ENCODE measurements around the gene SIPA1L3. TPM values are rescaled to one million over a fixed set of nuclear protein-coding genes. Genes with fewer than 3 reads are reported as not detected.

SIPA1L3 gene
- total RNA-seq, 1 experiment from 2014 or later: 4.4 TPM

DNA sequence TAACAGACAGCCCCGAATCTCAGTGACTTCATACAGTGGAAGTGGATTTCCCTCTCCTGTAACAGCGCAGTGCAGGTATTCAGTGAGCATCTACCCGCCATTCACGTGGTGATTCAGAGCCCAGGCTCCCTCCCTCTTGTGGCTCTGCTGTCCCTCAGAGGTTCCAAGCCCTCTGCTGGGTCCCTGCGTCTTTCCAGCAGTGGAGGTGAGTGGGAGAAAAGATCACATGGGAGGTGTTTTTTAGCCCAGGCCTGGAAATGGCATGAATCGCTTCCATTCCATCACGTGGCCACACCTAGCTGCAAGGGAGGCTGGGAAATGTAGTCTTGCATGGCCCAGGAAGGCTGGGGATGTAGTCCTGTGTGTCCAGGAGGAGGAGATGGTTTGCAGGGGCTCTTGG, 255.6 kb downstream of the SIPA1L3 start:
- in situ Hi-C loops (cut with HindIII; ENCODE audit: low pct_unique_long_range_greater_than_20kb, low sequenced_read_pairs): no loop called here
- DNase-seq (ENCODE audit: low read depth, low spot score): no peak

DNA sequence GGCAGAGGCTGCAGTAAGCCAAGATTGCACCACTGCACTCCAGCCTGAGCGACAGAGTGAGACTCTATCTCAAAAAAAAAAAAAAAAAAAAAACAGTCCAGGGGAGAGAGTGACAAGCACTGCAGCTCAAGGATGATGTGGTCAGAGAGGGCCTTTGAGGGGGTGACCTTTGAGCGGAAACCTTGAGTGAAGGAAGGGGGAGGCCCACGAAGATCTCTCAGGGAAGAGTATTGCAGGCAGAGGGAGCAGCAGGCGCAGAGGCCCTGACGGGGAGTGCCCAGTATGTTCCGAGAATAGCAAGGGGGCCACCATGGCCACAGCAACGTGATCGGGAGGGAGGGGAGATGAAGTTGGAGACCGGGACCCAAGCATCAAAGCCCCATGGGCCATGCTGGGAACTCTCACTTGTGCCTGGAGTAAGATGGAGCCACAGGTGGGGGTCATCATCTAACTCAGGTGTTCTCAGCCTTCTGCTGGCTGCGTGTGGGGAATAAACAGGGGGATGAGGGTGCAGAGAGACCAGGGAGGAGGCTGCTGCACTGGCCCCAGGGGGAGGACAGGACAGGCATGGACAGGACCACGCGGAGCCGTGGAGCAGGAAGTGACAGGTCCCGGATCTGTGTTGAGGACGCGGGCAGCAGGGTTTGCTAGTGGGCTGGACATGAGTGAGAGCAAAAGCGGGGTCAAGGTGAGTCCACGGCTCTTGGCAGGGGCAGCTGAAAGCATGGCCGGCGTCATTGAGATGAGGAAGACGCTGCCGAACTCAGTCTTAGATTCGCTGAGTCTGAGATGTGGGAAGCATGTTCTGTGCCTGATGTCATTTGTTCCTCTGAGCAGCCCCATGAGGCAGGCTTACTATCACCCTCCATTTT, 256.6 kb downstream of the SIPA1L3 start:
- in situ Hi-C loops (cut with HindIII; ENCODE audit: low pct_unique_long_range_greater_than_20kb, low sequenced_read_pairs): no loop called here
- DNase-seq (ENCODE audit: low read depth, low spot score): no peak

DNA sequence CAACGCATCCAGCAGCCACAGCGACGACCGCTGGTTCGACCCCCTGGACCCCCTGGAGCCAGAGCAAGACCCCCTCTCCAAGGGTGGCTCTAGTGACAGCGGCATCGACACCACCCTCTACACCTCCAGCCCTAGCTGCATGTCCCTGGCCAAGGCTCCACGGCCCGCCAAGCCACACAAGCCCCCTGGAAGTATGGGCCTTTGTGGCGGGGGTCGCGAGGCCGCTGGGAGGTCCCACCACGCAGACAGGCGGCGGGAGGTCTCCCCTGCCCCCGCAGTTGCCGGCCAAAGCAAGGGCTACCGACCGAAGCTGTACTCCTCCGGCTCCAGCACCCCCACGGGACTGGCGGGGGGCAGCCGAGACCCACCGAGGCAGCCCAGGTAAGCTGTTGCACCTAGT, 257.5 kb downstream of the SIPA1L3 start:
- in situ Hi-C loops (cut with HindIII; ENCODE audit: low pct_unique_long_range_greater_than_20kb, low sequenced_read_pairs): no loop called here
- DNase-seq (ENCODE audit: low read depth, low spot score): no peak

DNA sequence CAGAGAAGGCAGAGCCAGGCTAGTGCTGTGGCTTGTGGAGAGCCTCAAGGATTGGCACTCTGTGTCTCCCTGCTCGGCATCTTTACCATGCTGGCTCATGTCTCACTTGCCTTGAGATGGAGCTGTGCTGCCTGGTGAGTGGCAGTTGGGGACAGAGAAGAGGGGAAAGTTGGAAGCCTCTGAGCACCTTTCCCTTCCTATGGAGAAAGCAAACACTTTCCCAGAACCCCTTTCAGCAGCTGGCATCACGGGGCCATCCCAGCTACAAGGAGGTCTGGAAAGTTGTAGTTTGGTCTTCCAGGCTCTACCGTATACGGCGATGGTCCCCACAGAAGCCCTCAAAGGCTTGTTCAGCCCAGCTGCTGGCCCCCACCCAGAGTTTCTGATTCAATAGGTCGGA, 258.3 kb downstream of the SIPA1L3 start:
- no peak for DNase-seq (ENCODE audit: low read depth, low spot score)
- in situ Hi-C loops (cut with HindIII; ENCODE audit: low pct_unique_long_range_greater_than_20kb, low sequenced_read_pairs): no loop called here

DNA sequence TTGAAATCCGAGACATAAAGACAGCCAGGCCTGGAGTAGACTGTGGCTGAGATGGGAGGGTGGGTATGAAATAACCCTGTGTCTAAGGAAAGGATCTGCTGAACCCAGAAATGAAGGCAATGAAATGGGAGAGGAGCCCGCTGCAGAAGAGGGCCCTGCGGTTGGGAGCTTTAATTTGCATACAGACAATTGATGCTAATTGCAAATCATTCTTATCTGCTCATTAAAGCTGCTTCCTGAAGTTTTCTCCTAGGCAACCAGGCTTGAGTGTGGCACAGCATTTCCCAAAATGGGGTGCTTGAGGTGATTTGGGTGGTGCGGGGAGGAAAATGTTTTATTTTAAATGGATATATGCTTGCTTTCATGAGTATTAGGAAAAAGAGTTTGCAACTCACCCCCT, 261.6 kb downstream of the SIPA1L3 start:
- no peak for DNase-seq (ENCODE audit: low read depth, low spot score)
- in situ Hi-C loops (cut with HindIII; ENCODE audit: low pct_unique_long_range_greater_than_20kb, low sequenced_read_pairs): no loop called here

DNA sequence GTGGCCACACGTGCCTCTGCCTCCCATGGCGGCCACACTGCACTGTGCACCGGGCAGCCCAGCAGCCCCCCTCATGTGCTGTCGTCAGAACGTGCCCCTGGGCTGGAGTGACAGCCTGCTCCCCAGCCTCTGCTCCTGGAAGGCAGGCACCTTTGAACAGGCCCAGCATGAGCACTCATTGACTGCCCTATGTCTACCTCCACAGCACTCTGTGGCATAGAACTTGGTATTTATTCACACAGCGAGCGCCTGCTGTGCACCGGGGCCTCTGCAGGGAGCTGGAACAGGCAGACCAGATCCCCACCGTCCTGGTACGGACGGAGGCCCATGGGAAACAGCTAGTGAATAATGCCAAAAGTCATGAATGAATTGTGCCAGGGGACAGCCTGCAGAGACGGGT, 263.3 kb downstream of the SIPA1L3 start:
- in situ Hi-C loops (cut with HindIII; ENCODE audit: low pct_unique_long_range_greater_than_20kb, low sequenced_read_pairs): no loop called here
- no peak for DNase-seq (ENCODE audit: low read depth, low spot score)

DNA sequence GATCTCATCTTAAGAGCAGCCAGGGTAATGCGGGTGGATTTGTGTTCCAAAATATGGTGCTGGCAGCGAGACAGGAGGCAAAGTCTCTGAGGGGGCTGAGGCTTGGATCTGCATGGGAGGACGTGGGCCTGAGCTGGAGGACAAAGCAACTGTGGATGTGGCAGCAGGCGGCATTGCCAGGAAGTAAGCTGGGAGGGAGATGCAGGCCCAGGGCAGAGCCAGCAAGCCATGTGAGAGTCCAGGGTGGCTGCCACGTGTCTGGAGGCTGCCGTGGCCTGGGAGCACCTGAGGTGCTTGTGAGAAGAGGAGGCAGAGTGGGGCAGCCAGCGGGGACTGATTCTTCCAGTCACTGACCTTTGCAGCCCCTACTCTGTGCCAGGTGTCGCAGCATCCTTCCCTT, 265.0 kb downstream of the SIPA1L3 start:
- DNase-seq (ENCODE audit: low read depth, low spot score): no peak
- in situ Hi-C loops (cut with HindIII; ENCODE audit: low pct_unique_long_range_greater_than_20kb, low sequenced_read_pairs): no loop called here

DNA sequence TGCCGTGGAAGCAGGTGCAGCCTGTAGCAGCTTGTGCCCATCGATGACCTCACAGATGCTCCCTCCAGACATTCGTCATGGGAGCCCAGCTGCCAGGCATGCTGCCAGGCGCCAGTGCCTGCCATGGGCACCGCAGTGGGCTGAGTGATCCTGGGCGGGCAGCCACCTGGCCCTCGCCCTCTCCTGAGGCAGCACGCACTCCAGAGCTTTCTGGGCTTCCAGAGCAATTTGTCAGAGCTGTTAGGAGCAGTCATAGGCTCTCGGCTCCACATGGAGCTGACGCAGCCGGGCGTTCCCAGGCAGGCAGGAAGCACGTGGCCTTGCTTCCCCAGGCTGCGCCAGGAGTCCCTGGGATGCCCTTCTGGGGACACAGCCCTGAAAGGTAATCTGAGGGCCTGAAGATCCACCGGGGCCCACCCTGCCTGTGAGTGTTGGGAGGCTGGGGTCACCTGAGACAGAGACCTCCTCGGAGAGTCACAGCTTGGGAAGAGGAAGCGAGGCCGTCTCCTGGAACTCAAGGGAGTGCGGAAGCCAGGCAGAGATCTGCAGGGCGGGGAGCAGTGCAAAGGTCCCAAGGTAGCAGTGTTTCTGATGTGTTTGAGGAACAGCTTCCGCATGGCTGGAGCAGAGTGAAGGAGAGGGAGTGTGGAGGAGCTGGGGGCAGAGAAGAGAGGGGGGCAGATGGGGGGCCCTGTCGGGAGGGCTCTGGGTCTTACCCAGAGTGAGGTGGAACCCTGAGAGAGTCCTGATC, 266.5 kb downstream of the SIPA1L3 start:
- DNase-seq (ENCODE audit: low read depth, low spot score): no peak
- in situ Hi-C loops (cut with HindIII; ENCODE audit: low pct_unique_long_range_greater_than_20kb, low sequenced_read_pairs): no loop called here

DNA sequence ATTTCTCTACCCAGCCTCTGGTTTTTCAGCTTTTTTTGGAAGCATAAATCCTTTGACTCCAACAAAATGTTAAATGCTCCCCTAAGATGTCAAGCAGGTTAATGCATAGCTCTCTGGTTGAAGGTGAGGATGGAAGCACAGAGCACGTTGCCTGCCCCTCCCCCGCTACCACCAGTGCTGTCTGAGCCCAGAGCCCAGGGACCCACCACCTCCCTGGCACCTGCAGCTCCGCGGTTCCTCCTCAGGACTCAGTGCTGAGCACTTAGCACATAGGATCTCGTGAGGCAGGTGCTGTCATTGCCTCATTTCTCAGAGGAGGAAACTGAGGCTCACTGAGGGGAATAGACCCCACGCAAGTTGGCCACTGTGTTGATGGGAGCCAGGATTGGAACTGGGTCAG, 268.4 kb downstream of the SIPA1L3 start:
- in situ Hi-C loops (cut with HindIII; ENCODE audit: low pct_unique_long_range_greater_than_20kb, low sequenced_read_pairs): no loop called here

DNA sequence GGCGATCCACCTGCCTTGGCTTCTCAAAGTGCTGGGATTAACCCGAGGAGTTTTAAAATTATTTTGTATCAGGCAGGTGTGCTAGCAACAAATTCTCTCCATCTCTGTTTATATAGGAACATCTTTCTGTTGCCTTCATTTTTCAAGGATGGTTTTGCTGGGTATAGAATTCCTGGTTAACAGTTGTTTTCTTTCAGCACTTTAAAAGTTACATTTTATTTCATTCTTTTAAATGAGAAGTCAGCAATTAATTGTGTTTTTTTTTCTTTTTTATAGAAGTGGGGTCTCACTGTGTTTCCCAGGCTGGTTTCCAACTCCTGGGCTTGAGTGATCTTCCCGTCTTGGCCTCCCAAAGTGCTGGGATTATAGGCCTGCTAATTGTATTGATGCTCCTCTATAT, 273.1 kb downstream of the SIPA1L3 start:
- no peak for DNase-seq (ENCODE audit: low read depth, low spot score)

More for the DNA sequence above, 268.4 kb downstream of the SIPA1L3 start:
- no peak for DNase-seq (ENCODE audit: low read depth, low spot score)

DNA sequence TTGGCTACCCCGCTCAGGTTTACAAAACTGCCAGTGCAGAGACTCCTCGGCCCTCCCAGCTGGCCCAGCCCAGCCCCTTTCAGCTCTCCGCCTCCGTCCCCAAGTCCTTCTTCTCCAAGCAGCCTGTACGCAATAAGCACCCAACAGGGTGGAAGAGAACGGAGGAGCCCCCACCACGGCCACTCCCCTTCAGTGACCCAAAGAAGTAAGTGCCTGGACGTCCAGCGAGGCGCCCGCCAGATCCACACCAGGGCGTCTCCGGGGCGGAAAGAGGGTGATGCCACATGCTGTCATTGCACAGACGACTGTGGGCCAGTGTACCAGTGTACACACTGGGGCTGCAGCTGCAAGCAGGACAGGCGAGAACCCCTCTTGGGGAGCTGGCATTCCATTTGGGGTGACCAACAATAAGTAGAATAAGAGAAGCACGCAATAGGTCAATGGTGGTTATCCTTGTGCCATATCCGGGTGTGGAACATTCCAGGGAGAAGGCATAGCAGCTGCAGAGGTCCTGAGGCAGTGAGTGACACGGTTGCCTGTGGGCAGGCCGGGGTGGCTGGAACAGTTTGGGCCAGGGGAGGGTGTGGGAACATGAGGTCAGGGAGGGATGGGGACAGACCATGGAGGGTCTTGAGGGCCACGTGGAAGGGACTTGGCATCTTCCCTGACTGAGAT, 275.7 kb downstream of the SIPA1L3 start:
- in situ Hi-C loops (cut with HindIII; ENCODE audit: low pct_unique_long_range_greater_than_20kb, low sequenced_read_pairs): no loop called here
- DNase-seq (ENCODE audit: low read depth, low spot score): no peak

More for the DNA sequence above, 273.1 kb downstream of the SIPA1L3 start:
- in situ Hi-C loops (cut with HindIII; ENCODE audit: low pct_unique_long_range_greater_than_20kb, low sequenced_read_pairs): no loop called here

DNA sequence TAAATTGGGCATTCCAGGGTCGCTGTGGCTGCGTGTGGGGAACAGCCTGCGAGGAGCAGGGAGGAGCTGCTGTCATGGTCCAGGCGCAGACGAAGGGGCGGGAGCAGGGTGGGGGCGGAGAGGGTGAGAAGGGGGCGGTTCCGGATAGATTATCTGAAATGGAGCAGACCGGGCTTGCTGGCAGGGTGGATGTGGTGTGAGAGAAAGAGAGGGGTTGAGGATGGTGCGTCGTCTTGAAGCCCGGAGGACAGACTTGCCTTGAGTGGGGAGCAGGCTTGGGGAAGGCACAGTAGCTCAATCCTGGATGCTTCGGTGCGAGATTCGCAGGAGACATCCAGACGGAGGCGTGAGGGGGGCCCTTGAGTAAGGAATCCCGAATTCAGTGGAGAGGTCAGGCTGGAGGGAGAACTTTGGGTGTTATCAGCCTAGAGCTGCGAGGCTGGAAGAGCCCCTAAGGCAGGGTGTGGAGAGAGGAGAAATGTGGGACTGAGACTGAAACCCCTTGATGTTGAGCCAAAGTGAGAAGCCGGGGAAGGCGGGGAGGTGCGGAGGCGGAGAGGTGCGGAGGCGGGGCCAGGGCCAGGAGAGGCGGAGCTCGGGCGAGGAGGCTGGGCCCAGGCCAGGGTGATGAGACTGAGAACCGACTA, 276.4 kb downstream of the SIPA1L3 start:
- DNase-seq (ENCODE audit: low read depth, low spot score): no peak
- in situ Hi-C loops (cut with HindIII; ENCODE audit: low pct_unique_long_range_greater_than_20kb, low sequenced_read_pairs): no loop called here

DNA sequence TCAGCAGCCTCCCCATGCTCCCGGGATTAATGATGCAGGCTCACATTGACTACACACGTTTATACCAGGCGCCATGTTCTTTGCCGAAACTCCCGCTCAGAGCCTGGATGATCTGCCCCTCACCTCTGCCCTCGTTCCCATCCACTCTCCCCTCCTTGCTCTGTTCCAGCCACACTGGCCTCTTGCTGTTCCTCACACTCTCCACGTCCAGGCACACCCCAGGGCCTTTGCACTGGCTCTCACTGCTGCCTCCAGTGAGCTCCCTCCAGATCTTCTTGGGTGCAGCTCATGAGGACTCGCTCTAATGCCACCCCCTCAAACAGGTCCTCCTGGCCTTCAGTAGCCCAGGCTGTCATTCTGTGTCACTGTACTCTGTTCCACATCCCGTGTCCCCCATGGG, 277.8 kb downstream of the SIPA1L3 start:
- in situ Hi-C loops (cut with HindIII; ENCODE audit: low pct_unique_long_range_greater_than_20kb, low sequenced_read_pairs): no loop called here
- no peak for DNase-seq (ENCODE audit: low read depth, low spot score)

DNA sequence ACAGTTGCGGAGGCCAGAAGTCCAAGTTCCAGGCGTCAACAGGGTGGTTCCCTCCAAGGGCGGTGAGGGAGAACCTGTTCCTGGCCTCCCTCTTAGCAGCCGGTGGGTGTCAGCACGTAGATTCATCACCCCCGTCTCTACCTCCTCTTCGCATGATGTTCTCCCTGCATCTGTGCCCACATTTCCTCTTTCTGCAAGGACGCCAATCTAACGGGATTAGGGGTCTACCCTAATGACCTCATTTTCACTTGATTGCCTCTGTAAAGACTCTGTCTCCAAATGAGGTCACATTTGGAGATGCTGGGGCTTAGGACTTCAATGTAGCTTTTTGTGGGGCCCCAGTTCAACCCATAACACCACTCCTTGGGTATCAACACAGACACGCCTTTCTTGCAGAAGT, 278.6 kb downstream of the SIPA1L3 start:
- DNase-seq (ENCODE audit: low read depth, low spot score): no peak
- in situ Hi-C loops (cut with HindIII; ENCODE audit: low pct_unique_long_range_greater_than_20kb, low sequenced_read_pairs): no loop called here

DNA sequence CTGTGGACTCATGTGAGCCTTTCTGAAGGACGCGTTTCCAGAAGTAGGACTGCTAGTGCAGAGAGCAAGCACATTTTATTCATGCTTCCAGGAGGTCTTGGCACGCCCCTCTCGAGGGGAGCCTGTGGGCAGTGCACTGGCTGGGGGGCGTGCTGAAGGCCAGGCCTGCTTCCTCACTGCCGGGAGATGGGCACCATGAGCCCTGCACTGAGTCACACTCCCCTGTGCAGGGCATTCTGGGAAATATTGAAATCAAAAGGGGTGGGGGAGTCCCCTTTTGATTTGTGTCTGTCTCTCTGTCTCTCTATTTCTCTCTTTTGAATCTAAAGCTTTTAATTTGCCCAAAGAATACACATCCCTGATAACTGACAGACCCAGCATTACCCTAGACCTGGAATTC, 283.1 kb downstream of the SIPA1L3 start:
- DNase-seq (ENCODE audit: low read depth, low spot score): no peak
- in situ Hi-C loops (cut with HindIII; ENCODE audit: low pct_unique_long_range_greater_than_20kb, low sequenced_read_pairs): no loop called here

DNA sequence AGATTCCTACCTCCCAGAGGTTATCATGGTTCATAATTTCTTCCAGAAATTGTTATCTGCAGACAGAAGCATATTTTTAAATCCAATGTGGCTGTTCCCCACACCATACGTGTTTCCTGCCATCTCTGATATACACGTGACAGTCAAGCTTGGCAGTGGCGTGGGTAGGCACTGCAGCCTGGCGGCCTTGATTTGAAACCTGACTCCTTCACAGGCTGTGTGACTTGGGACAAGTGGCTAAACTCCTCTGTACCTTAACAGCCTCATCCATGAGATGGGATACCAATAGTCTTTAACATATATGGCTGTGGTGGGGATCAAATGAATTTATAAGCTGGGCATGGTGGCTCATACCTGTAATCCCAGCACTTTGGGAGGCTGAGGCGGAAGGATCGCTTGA, 283.8 kb downstream of the SIPA1L3 start:
- peak; percentile 14 for DNase-seq (ENCODE audit: low read depth, low spot score)
- in situ Hi-C loops (cut with HindIII; ENCODE audit: low pct_unique_long_range_greater_than_20kb, low sequenced_read_pairs): no loop called here

DNA sequence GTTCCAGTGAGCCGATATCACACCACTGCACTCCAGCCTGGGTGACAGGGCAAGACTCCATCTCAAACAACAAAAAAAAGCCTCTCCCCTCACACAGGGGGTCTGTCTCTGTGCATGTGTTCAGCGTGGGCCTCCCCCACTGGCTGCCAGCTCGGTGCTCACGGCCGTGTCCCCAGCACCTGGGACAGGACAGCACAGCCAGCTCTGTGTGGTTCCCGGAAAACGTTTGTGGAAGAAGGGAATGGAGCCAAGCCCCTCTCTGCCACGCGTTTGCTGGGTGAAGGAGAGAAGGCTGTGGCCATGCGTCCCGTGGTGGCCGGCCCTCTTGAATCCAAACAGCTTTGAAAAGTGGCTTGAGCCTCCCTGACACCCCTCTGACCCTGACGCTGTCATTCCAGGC, 284.7 kb downstream of the SIPA1L3 start:
- DNase-seq (ENCODE audit: low read depth, low spot score): no peak
- in situ Hi-C loops (cut with HindIII; ENCODE audit: low pct_unique_long_range_greater_than_20kb, low sequenced_read_pairs): no loop called here

DNA sequence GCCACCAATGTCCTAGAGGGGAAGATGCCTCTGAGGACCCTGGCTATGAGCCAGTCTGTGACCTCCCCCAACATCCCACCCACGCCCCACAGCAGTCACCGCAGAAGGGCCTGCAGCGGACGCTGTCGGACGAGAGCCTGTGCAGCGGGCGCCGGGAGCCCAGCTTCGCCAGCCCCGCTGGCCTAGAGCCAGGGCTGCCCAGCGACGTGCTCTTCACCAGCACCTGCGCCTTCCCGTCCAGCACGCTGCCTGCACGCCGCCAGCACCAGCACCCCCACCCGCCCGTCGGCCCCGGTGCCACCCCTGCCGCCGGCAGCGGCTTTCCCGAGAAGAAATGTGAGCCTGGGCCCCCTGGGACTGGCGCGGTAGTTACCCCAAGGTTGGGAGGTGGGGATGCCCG, 286.4 kb downstream of the SIPA1L3 start:
- in situ Hi-C loops (cut with HindIII; ENCODE audit: low pct_unique_long_range_greater_than_20kb, low sequenced_read_pairs): no loop called here

More for the DNA sequence above, 286.4 kb downstream of the SIPA1L3 start:
- no peak for DNase-seq (ENCODE audit: low read depth, low spot score)
